GM18519 (cell line): ENCODE data around the gene NDUFA8.

ENCODE experiments used
- ATAC-seq: cut with Tn5 transposase; IDR thresholded peaks from one replicate; pipeline ENCODE4 v1.9.1; 2021; ENCODE audit warnings: mild to moderate bottlenecking, moderate library complexity; ENCODE audit not compliant: unreplicated experiment, low FRiP score

NDUFA8 gene

DNA sequence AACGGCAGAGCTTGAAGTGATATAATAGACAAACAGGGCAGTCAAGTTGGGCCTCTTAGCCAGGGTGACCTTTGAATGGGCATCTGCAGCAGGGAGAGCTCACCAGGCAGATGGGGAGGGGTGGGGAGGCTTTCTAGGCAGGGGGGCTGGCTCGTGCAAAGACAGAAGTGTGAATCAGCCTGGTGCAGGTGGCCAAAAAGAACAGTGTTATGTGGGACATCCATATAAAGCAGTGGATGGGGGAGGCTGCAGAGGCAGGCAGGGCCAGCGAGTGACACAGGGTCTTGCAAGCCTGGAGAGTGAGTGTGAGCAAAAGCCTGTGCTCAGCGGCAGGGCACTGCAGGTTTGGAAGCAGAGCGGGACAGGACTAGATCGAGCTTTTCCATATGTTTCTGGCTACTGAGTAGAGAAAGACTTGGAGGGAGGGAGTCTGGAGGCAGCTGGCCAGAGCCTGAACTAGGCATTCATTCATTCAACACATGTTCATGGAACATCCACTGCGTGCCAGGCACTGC lies 52.2 kb downstream of the NDUFA8 start:
- no peak for ATAC-seq

DNA sequence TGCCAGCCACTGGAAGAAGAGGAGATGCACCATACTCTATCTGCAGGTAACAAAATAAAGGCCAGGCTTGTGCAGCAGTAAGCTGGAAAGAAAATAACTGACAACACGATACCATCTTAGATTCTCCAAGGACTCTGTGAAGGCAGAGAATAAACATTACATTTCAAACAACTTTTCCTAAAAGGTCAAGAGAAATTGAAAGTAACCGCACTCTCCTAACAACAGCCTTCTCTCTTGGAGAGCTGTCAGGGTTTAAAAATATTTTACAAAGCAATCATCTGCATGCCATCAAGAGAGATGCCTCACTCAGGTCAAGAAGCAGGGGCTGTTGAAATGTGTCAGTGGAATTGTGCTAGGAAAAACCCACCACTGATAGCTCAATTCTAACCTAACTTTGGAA lies 53.0 kb downstream of the NDUFA8 start:
- ATAC-seq: no peak

DNA sequence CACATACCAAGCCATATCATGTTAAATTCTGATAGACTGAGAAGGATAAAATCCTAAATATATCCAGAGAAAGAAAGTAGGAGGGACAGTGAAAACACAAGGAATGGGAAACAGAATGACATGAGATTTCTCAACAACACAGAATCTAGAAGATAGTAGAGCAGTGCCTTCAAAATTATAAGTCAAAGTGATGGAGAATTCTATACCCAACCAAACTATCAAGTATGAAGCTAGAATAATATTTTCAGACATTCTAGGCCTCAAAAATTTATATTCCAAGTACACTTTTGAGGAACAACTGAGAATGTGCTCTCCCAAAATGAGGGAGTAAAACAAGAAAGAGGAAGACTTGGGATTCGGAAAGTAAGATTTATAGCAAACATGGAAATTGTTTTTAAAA lies 55.6 kb downstream of the NDUFA8 start:
- ATAC-seq: no peak

DNA sequence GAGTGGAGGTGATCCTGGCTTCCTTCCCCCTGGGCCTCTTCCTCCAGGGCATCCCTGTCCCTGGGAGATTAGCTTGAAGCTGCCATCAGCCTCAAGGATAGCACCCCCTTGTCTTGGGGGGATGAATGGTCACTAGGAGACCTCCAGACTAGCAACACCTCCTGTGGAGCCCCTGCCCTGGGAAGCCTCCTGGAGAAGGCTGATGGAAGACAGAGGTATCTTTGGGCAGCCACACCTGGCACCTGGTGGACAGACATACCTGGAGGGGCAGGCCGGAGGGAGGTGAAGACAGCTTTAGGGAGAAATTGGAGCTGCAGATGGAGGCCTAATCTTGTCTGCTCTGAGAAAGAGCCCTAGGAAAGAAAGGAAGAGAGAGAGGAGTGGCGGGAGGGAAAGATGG lies 57.4 kb downstream of the NDUFA8 start:
- ATAC-seq: no peak

DNA sequence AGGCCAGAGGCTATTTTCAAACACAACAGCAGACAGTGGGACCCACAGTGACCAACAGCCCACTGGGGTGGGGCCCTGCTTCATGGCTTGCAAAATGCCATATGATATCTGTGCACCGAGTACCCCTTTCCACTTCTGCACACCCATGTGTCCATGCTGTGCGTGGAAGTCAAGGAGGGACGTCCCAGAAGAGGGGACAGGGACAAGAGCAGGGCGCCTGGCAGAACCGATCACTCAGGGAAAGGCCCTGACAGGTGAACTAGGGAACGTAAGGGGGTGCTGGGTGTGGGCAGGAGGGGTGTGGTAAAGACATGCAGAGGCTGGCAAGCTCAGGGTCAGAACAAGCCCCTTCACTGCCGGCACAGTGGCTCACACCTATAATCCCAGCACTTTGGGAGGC lies 58.8 kb downstream of the NDUFA8 start:
- no peak for ATAC-seq

DNA sequence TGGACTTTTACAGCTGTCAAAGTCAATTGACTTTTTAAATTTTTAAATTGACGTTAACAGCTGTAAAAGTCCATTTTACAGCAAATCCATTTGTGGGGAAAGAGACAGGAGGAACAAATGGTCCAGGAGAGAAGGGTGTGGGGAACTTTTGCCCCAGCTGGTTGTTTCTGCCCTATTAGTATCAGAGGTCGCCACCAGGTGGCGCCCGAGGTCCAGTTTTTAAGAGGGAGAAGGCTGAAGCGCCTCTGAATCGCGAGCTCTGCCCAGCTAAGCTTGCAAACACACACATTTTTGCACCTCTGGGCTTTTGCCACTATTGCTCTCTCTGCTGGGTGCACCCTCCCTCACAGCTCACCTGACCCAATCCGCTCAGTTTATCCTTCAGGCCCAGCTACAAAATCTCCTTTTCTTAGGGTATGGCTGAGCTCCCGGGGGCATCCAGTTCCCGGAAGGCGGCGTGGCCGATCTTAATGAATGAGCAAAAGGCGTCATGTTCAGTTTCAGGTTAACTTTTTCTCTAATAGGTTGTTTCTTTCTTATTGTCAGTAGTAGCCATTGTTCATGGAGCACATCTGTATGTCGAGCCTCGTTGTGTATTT lies 60.2 kb downstream of the NDUFA8 start:
- ATAC-seq: peak; percentile 53

DNA sequence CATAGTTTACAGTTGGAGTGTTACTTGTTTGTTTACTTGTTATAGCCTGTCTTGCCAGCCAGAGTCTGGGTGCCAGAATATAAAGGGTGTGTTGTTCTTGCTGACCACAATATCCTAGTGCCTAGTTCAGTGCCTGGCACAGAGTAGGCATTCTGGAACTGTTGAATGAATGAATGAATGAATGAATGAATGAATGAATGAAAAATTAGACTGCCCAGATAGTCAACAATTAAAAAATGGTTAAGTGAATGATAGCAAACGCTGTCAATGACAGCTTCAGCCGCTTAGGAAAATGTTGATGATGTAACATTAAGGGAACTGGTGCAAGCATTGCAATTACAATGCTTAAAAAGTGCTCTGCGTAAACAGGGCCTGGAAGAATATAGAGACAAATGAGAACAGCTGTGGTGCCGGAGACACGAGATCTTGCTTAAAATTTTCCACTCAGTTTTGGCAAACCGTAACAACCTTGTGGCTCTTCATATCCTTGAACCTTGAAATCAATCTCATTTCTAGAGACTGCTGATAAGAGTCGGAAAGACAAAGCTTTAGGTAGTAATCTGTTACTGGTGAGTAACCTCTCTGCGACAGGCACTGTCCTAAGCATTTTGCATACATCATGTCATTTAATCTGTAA lies 61.8 kb downstream of the NDUFA8 start:
- ATAC-seq: no peak

DNA sequence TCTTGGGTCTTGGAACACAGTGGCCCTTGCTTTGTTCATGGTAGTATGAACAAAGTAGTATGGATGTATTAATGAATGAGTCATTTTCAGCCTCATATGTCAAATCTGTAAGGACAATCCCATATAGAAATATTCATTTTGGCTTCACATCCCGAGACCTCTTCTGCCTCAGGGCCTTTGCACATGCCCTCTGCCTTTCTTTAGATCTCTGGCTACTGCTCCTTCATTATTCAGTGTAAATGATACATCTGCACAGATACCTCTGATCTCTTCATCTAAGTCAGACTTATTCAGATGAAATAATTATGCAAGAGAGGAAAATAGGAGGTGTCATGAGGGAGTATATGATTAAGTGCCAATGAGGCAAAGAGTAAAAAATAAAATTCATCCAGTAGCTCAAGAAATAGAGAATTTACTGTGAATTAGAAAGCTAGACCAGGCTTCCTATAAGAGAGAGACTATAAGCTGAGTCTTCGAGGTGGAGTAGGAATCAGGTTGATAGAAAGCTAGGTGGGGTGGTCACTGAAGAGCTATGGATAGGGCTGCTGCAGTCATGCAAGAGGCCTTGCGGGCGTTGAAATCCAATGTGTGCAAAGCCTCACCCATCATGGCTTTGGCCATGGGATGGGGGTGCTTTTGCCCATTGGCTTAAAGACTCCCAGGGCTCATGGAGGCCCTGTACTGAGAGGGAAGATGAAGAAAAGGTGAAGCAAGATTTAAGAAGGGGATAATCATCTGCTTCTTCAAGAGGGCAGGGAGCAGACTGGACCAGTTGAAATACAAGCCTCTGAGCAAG lies 62.8 kb downstream of the NDUFA8 start:
- no peak for ATAC-seq

DNA sequence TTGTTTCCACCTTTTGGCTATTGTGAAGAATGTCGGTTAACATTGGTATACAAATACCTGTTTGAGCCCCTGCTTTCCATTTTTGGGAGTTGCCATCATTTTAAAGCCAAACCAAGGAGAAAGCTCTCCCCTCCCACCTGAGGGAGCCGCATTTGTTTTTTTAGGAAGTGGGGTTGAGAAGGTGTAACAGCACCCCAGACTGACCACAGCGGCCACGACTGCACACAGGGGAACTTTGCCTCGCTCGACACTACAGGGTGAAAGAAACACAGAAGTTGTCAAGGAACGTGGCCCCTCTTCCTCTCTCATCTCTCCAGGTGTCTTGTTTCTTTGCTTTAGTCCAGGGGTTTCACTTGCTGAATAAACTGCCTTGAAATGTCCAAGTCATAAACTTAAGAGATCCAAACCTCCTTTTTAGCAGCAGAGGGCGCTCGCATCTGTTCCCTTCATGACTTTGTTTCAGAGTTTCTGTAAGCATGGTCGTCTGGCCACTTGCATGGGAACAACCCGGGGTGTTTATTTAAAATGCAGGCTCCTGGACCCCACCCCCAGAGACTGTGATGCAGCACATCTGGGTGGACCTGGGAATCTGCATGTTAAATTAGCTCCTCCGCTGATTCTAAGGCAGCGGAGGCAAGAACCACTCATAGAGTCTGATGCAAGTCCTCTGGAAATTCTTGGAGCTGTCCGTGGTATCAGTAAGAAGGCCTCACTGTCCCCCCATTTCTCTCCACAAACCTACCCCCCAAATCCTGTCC lies 64.4 kb downstream of the NDUFA8 start:
- ATAC-seq: no peak
